GF-D8 (cell line): ENCODE measurements around the gene LRRTM3.

Experiments used
- DNase-seq: peaks from one replicate; lab custom pipeline; 2025; lab: John Stamatoyannopoulos, UW

The LRRTM3 gene

DNA sequence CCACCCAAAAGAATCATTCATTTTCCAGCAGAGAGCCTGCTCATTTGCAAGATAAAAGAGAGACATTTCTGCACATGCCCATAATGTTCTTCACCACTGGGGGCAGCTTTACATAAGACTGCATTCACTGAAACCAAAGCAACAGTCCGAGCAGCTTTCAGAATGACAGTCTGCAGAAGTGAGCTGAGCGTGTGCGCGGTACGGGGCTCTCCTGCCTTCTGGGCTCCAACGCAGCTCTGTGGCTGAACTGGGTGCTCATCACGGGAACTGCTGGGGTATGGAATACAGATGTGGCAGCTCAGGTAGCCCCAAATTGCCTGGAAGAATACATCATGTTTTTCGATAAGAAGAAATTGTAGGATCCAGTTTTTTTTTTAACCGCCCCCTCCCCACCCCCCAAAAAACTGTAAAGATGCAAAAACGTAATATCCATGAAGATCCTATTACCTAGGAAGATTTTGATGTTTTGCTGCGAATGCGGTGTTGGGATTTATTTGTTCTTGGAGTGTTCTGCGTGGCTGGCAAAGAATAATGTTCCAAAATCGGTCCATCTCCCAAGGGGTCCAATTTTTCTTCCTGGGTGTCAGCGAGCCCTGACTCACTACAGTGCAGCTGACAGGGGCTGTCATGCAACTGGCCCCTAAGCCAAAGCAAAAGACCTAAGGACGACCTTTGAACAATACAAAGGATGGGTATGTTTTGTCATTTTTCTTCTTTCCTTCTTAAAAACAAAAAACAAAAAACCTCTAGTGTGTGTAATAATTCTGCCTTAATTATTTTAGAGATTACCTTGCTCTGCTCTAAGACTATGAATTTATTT lies at the start of gene LRRTM3:
TSS of gene LRRTM3 (plus strand) at position 141 of the 820 bp plus-strand sequence.
- no peak for DNase-seq

DNA sequence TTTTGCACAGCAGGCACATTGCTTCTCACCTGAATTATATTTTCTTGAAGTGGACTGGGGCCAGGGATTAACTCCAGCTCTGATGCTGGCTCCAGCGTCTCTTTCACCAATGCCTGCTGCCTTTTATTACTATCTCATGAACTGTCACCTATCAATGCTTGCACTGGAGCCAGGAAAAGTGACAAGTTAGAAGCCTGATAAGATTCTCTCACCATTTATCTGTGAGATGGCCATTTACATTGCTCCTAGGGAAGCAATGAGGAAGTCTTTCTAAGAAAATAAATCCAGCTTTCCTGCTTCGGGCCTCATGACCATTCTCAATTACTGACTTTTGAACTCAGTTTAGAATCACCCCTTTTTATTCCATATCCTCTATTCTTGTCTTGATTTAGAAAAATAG lies 48.5 kb upstream of the LRRTM3 start:
- no peak for DNase-seq

DNA sequence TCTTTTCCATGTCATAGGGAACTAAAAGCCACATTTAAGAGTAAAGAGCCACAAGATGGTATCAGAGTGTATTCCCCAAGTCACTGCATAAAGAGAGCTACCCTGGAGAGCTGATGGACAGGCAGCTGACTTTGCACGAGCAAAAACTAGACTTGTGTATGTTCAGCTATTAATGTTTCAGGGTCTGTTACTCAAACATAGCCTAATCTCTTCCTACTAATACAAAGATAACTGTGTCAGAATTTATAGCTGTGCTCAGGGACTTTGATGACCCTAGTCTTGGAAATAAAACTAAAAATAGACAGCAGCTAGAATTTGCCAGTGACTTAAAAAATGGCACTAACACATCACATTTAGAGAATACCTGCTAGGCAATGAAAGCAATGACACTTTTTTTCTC lies 45.5 kb upstream of the LRRTM3 start:
- no peak for DNase-seq

DNA sequence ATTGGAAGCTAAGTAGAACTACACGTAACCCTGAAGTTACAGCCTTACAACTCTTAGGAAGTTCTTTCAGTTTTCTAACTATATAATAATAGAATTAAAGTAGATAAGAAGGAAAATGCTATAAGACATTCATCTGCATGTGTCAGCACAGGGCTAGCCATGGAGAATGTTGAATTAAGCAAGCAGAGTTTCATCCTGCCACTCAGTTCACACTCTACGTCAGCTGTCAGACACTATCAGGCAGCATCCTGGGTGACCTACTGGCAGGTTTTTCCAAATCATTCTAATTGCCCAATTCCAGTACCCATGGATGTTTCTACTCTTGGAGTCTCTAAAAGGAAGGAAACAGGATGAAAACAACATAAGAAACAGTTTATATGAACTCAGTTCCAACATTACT lies 45.0 kb upstream of the LRRTM3 start:
- no peak for DNase-seq

DNA sequence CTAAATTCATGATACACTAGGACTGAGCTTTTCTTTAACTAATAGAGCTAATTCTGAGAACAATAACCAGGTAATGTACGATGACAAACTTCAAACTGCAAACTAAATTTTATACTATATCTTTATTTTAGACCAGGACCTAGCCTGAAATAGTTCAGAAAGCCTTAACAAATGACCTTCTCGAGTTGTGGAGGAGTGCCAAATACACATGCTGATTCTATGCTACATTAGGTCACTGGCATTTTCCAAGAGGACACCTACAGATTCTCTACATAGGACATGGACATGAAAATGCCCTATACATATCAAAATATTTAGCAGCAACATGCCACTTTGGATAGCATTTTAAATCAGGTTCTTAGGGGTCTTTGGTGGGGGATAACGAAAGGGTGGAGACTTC lies 44.0 kb upstream of the LRRTM3 start:
- DNase-seq, result no peak

DNA sequence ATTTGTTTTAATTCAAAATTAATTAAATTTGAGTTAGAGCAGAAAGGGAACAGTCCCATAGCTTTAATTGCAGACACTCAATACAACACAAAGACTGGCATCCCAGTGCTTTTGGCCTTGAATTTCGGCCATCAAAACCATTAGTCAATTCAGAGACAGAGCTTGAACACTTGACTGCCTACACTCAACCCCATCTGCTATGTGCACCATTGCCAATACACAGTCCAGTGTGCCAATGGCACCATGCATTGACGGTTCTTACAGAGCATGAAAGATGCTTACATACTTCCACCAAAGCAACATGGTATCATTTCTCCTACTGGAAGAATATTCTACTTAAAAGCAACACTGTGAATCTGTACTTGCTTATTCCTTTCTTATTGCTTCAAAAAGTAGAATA lies 43.6 kb upstream of the LRRTM3 start:
- DNase-seq, result no peak

DNA sequence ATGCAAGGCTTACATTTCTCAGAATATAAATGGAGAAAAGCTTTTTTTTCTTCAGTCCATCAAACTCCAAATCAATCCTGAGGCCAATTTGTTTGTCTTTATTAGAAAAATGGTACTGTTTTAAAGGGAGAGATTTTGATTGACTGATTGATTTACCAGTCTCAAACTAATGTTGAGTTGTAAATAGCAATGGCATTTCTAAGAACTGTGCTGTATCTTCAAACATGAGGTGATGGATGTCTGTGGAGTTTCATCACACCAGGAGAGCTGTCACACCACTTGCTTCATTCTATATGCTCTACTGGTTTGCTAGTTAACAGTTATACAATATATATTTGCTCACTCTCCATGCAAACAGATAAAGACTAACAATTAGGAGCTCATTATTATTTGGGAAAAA lies 39.0 kb upstream of the LRRTM3 start:
- DNase-seq, result no peak

DNA sequence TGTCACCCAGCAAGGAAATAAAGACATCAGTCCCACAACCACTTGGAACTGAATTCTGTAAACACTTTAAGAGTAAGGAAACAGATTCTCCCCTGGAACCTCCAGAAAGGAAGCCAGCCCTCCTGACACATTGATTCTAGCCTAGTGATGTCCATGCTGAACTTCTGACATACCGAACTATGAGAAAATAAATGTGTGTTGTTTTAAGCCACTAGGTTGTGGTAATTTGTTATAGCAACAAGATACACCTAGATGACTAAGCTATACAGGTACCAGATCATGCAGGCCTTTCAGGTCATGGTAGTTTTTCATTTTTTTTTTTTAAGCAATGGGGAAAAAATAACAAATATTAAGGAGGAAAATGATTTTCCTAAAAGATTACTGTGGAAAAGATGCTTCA lies 37.6 kb upstream of the LRRTM3 start:
- no peak for DNase-seq

DNA sequence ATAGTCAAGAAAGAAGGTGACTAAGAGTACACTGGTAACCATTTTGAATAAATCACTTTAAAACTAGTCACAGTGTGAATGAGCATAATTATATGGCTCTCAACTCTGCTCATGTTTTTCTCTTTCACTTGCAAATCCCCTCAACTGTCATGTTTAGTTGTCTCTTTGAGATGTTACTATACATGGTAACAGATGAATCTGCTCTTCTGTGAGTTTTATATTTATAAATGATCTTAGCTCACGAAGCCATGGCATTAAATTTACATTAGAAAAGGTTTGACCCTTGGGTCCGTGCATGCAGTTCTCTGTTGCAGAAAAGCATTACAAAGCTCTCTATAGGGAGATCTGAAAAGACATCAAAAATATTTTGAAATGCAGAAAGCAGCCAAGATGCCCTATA lies 33.0 kb upstream of the LRRTM3 start:
- no peak for DNase-seq

DNA sequence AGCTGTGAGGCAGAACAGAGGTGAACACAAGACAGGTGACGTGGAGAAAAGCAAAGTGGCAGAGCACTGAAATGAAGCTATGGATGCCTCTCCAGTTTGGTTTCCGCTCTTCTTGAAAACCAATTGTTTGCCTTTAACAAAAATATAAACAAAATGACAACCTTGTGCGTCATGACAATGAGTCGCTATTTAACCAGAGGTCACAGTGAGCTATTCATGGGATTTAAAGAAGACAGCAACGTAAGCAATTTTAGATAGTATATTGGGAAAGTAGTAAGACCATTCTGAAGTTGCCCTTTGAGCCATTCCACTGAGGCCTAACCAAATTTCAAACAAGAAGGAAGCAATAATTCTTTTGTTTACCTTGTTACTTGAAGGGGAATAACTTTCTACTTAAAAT lies 15.2 kb upstream of the LRRTM3 start:
- no peak for DNase-seq

DNA sequence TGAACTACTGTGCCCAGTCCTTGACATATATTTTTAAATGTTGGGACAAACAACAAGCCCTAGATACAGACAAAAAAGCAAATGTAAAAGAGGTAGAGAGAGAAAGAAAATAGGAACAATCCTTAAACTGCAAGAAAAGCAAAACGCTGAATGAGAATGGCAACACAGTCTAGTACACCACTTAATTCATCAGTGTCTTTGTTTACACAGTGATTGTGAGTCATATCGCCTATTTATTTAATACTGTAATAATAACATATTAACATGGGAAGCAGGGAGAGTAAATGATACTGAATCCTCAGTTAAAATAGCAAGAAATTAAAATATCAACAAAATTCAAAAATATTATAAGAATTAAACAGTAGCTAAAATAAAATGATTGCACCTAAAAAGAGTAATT lies 9.8 kb upstream of the LRRTM3 start:
- DNase-seq, result no peak

DNA sequence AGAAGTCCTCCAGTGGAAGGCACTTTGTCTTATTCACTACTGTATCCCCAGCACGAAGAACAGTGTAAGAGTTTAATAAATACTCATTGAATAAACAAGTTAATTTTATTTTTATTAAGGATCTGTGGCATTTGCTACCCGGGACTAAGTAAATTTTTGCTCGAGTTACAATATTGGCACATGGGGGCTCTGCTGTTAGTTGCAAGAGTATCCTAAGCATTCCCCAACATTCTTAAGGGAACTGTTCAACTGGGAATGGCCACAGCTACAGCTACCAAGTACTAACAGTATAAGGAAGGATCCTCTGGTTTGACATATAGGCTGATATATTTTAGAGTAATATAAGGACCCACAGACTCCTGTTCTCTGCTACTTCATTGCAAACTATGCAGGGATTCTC lies 8.7 kb upstream of the LRRTM3 start:
- no peak for DNase-seq

DNA sequence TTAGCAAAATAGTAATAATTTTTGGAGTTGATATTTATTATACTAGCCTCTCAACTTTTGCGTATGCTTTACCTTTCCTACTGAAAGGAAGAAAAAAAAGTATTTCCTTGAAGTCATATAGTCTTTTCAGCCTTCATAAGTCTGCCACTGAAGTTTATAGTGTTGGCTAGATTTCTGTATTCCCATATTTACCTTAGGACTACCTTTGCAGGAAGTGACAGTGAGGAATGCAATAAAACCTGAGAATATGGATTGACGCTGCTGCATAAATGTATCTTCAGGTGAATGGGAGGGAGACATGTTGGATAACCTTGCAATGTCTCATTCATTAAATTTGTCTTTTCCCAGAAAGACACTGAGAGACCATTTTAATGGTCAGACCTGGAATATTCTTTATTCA lies 6.6 kb upstream of the LRRTM3 start:
- no peak for DNase-seq

DNA sequence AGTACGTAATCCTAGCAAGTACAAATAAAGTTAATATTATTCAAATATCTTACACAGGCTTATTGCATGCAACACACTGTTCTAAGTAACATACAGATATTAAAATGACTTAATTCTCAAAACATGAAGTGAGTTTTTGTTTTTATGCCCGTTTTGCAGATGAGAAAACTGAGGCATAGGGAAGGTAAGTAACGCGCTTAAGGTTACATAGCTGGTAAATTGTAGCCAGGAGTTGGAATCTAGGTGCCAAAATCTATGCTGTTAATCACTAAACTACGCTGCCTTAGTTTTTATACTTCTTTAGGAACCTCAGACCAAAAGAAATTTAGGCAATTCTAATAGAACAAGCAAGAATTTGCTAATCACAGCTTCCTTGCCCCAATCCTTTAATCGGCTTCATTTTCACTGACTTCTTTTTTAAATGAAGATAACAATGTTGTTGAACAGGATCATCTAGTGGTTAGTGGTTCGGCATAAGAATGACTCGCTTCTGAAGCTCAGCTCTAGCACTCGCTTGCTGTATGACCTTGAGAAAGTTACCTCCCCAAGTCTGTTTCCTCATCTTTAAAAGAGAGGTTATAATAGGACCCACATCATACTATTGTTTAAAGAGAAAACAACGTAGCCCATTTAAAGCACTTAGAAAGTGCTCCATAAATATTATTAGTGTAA lies 1.0 kb upstream of the LRRTM3 start:
- DNase-seq, result no peak

DNA sequence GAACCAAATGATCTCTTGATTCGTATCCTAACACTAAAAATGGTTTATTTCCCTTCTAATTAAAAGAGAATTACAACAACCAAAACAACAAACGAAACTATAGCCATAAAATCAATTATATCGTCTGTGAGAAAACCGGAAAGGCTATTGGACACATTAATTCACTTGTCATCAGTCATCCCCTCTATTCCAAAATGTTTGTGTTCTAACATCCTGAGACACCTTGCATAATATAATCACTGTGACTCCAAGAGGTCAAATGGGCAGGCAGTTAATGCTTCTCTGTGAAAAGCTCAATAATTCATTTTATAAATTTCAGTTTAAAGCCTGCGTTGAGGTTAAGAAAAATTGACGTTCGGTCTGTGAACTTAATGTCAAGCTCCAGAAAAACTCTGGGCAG lies 463 bp upstream of the LRRTM3 start:
- DNase-seq, result no peak

DNA sequence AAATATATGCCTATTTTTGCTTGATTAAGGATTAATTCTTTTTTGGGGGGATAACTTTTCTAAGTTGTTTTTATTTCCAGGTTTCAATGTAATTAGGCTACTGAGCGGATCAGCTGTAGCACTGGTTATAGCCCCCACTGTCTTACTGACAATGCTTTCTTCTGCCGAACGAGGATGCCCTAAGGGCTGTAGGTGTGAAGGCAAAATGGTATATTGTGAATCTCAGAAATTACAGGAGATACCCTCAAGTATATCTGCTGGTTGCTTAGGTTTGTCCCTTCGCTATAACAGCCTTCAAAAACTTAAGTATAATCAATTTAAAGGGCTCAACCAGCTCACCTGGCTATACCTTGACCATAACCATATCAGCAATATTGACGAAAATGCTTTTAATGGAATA lies 1.0 kb downstream of the LRRTM3 start:
- no peak for DNase-seq

DNA sequence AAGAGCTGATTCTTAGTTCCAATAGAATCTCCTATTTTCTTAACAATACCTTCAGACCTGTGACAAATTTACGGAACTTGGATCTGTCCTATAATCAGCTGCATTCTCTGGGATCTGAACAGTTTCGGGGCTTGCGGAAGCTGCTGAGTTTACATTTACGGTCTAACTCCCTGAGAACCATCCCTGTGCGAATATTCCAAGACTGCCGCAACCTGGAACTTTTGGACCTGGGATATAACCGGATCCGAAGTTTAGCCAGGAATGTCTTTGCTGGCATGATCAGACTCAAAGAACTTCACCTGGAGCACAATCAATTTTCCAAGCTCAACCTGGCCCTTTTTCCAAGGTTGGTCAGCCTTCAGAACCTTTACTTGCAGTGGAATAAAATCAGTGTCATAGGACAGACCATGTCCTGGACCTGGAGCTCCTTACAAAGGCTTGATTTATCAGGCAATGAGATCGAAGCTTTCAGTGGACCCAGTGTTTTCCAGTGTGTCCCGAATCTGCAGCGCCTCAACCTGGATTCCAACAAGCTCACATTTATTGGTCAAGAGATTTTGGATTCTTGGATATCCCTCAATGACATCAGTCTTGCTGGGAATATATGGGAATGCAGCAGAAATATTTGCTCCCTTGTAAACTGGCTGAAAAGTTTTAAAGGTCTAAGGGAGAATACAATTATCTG lies 1.6 kb downstream of the LRRTM3 start:
- no peak for DNase-seq

DNA sequence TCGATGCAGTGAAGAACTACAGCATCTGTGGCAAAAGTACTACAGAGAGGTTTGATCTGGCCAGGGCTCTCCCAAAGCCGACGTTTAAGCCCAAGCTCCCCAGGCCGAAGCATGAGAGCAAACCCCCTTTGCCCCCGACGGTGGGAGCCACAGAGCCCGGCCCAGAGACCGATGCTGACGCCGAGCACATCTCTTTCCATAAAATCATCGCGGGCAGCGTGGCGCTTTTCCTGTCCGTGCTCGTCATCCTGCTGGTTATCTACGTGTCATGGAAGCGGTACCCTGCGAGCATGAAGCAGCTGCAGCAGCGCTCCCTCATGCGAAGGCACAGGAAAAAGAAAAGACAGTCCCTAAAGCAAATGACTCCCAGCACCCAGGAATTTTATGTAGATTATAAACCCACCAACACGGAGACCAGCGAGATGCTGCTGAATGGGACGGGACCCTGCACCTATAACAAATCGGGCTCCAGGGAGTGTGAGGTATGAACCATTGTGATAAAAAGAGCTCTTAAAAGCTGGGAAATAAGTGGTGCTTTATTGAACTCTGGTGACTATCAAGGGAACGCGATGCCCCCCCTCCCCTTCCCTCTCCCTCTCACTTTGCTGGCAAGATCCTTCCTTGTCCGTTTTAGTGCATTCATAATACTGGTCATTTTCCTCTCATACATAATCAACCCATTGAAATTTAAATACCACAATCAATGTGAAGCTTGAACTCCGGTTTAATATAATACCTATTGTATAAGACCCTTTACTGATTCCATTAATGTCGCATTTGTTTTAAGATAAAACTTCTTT lies 2.3 kb downstream of the LRRTM3 start:
- DNase-seq, result no peak

DNA sequence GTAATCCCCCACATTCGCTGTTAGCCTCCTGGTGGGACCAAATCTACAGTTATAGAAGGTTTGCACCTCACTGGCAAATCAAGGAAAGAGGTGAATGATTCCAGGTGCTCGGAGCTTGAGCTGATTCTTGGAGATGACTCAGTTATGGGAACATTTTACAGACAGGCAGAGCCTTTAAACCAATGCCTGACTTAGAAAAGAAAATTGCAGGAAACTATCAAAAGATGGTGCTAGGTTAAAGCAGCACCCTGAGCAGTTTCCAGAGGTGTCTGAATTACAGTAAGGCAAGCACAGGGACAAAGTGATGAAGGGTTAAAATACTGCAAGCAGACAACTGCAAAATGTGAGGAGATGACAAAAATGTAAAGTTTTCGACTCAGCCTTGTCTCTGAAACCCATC lies 2.9 kb downstream of the LRRTM3 start:
- no peak for DNase-seq

DNA sequence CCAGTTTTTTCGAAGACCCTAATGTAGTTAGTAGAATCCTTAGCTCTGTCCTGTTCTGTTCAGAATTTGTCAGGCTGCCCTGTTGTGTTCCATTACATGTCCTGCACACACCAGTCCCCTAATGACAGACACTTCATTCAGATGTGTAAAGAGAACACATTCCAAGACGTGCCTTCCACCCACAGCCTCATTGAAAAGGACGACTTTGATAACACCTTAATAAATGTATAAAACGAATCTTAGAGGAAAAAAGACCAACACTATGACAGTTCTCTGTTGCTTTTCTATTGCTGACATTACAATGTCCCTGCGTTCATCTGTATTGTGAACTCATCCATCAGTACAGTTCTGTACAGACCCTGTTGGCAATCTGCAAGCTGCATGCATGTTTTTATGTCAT lies 3.5 kb downstream of the LRRTM3 start:
- no peak for DNase-seq

DNA sequence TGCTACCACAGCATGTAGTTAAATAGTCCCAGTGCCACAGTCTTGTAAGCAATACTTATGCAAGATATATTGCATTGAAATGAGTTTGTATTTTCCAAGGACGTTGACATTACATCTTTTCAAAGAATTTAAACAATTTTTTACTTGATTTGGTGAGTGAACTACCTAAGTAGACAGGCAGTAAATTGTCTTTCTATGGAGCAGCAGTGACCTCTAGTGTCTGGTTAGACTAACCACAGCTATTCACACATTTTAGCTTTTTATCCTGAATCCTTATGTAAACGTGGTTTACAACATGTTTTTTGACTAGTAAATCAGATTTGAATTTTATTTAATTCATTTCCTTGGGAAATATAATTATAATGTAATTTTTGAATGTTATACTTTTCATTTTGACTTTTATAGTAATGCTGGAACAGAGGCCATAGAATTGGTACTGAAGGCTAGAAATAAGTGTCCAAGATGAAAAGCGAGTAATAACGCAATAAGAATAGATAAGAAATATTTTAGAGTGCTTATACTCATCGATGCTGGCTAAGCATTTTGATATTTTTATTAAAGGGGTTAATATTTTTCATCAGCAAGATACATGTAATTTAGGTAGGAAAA lies 5.6 kb downstream of the LRRTM3 start:
- DNase-seq, result peak; percentile 11

DNA sequence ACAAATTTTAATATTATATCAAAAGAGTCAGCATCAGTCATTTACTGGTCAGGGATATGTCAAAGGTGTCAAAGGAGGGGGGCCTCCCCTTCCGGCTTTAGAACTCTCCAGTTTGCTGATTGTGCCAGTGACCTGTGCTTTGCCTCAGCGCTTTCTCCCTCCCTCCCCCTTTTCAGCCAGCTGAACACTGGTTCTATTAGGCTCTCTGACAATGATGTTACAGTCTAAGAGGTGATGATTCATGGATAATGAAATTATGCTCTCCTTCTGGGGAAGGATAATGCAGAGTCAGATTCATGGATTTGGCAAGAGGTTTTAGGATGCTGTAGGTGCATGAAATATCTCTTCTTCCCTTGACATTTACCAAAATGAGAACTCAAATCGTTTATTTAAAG lies 6.1 kb downstream of the LRRTM3 start:
- DNase-seq, result no peak
